Naive thymus-derived CD8-positive, alpha-beta T cell (primary cell): ENCODE measurements around the gene GGN. TPM values are rescaled to one million over a fixed set of nuclear protein-coding genes. Genes with fewer than 3 reads are reported as not detected.
"Not testable (repeated sequence)": the region's sequence is repeated elsewhere in the genome, so short reads cannot be mapped to it uniquely, and the experiment has no call there.

Experiments used
- ATAC-seq, 2 donors: fragments of 150-1000 bp; cut with Tn5 transposase in 1 of 2; sonication (Bioruptor Pico), chemical (Tn5 transposase) in 1 of 2; 1 replicate in 1 of 2; 2 replicates in 1 of 2; pipeline ENCODE4 v1.10.0; 2021; ENCODE audit warnings: mild to moderate bottlenecking in 2 of 2, moderate library complexity in 2 of 2
- POLR2A ChIA-PET: fragments of 350-600 bp; sonication (Branson Sonifier 250); formaldehyde crosslinking; loops from one replicate; lab custom pipeline; 2021; ENCODE audit warnings: antibody characterized with exemption; lab: Charles Lee
- DNase-seq, 10 donors: peaks; one replicate each; pipeline versions ENCODE4 v3.0.0 to v3.0.0-alpha.2; 2020 to 2022
- H3K27ac Mint-ChIP-seq, 10 donors: one replicate each; pipeline ENCODE4 v1.8.0; 2020 to 2022; ENCODE audit warnings: mild to moderate bottlenecking in 10 of 10, mixed read lengths in 10 of 10, moderate library complexity in 4 of 10, inconsistent platforms in 1 of 10
- H3K27me3 Mint-ChIP-seq, 5 donors: one replicate each; pipeline ENCODE4 v1.8.0; 2021 to 2022; ENCODE audit warnings: mixed read lengths in 5 of 5
- H3K36me3 Mint-ChIP-seq, 3 donors: one replicate each; pipeline ENCODE4 v1.8.0; 2020 to 2022; ENCODE audit warnings: mixed read lengths in 3 of 3, mild to moderate bottlenecking in 2 of 3, inconsistent platforms in 1 of 3
- H3K4me1 Mint-ChIP-seq, 4 donors: one replicate each; pipeline ENCODE4 v1.8.0; 2021 to 2022; ENCODE audit warnings: mixed read lengths in 4 of 4
- H3K4me3 Mint-ChIP-seq, 10 donors: one replicate each; pipeline ENCODE4 v1.8.0; 2020 to 2022; ENCODE audit warnings: mild to moderate bottlenecking in 10 of 10, mixed read lengths in 10 of 10, moderate library complexity in 6 of 10, inconsistent platforms in 1 of 10
- H3K9me3 Mint-ChIP-seq, 9 donors: one replicate each; pipeline ENCODE4 v1.8.0; 2020 to 2022; ENCODE audit warnings: mixed read lengths in 9 of 9, mild to moderate bottlenecking in 3 of 9, inconsistent platforms in 1 of 9, moderate library complexity in 1 of 9
- polyA plus RNA-seq, 3 donors: library from polyadenylated mRNA; unstranded; fragments of 300-500 nt; fragmentation: Illumina TruSeq; gene quantifications; one replicate each; pipeline ENCODE4 v1.2.3, GENCODE V29; 2021
- total RNA-seq, 8 experiments: library from RNA in 2 of 8; stranded (reverse) in 2 of 8; gene quantifications; one replicate each; pipeline ENCODE4 v1.2.3 and lab custom pipeline; 2021 to 2026

Gene GGN
- total and polyA plus RNA-seq, 5 experiments from 2014 or later: not detected

GRCh38 chr19:38371081-38371480, 16.8 kb downstream of the GGN start:
- H3K27me3 Mint-ChIP-seq: peaks cover 0 to 29% (median 12%) of the 10 kb centered on the region in 5 donors
- DNase-seq (no peak), ATAC-seq (no peak)
- peaks cover 13 to 22% (median 19%) of the 10 kb centered on the region in 4 donors for H3K4me1 Mint-ChIP-seq
- no peak overlapping the region for H3K27ac Mint-ChIP-seq
- H3K36me3 Mint-ChIP-seq: peaks cover 0 to 9% (median 0%) of the 10 kb centered on the region in 3 donors
- no peaks in the 10 kb centered on the region for H3K9me3 Mint-ChIP-seq
- H3K4me3 Mint-ChIP-seq: no peak overlapping the region
- POLR2A ChIA-PET: no interaction called here

GRCh38 chr19:38370299-38370698, 17.5 kb downstream of the GGN start:
- H3K4me1 Mint-ChIP-seq: peaks cover 10 to 14% (median 11%) of the 10 kb centered on the region in 4 donors
- DNase-seq (no peak), ATAC-seq (no peak)
- peaks cover 0 to 30% (median 12%) of the 10 kb centered on the region in 5 donors for H3K27me3 Mint-ChIP-seq
- POLR2A ChIA-PET: no interaction called here
- no peak overlapping the region for H3K4me3 Mint-ChIP-seq
- H3K27ac Mint-ChIP-seq: peak overlapping the region in 1 of 10 donors; percentile 72
- H3K9me3 Mint-ChIP-seq: no peaks in the 10 kb centered on the region
- H3K36me3 Mint-ChIP-seq: peaks cover 0 to 8% (median 0%) of the 10 kb centered on the region in 3 donors

GRCh38 chr19:38369584-38369983, 18.2 kb downstream of the GGN start:
- no peak overlapping the region for H3K4me3 Mint-ChIP-seq
- no peaks in the 10 kb centered on the region for H3K9me3 Mint-ChIP-seq
- H3K27ac Mint-ChIP-seq: peak overlapping the region in 1 of 10 donors; percentile 3
- no peak for DNase-seq
- H3K36me3 Mint-ChIP-seq: peaks cover 0 to 1% (median 0%) of the 10 kb centered on the region in 3 donors
- POLR2A ChIA-PET: interaction anchor here (1.3 kb wide), 1 partner anchor 9 kb away, joined by 3 read pairs; no protein-coding TSS in a partner anchor
- peaks cover 0 to 30% (median 12%) of the 10 kb centered on the region in 5 donors for H3K27me3 Mint-ChIP-seq
- no peak for ATAC-seq
- H3K4me1 Mint-ChIP-seq: peaks cover 3 to 7% (median 4%) of the 10 kb centered on the region in 4 donors

GRCh38 chr19:38367041-38367440, 20.8 kb downstream of the GGN start:
- H3K4me1 Mint-ChIP-seq: peaks cover 0 to 7% (median 2%) of the 10 kb centered on the region in 4 donors
- ATAC-seq (no peak), DNase-seq (no peak)
- H3K27me3 Mint-ChIP-seq: peaks cover 0 to 30% (median 12%) of the 10 kb centered on the region in 5 donors
- no peaks in the 10 kb centered on the region for H3K9me3 Mint-ChIP-seq
- no peaks in the 10 kb centered on the region for H3K36me3 Mint-ChIP-seq
- no peak overlapping the region for H3K4me3 Mint-ChIP-seq
- POLR2A ChIA-PET: no interaction called here
- no peak overlapping the region for H3K27ac Mint-ChIP-seq

- Mint-ChIP-seq H3K4me1 (peaks cover 12 to 18% (median 13%) of the 10 kb centered on the region in 4 donors), H3K4me3 (peak overlapping the region in 9 of 10 donors; percentile 28 to 87 (median 68)), H3K27ac (peak overlapping the region in 1 of 10 donors; percentile 9), H3K27me3 (peaks cover 0 to 25% (median 2%) of the 10 kb centered on the region in 5 donors)
- POLR2A ChIA-PET: interaction anchor here (0.7 to 0.9 kb wide), 2 partner anchors 25 to 1525 kb away, joined by 3 to 6 read pairs; partner anchors contain the start of genes GGN and ZNF790
- not testable (repeated sequence) for H3K9me3 Mint-ChIP-seq, ATAC-seq, DNase-seq, H3K36me3 Mint-ChIP-seq
Measured at GRCh38 chr19:38362946-38363688, 24.7 kb downstream of the GGN start.

DNA sequence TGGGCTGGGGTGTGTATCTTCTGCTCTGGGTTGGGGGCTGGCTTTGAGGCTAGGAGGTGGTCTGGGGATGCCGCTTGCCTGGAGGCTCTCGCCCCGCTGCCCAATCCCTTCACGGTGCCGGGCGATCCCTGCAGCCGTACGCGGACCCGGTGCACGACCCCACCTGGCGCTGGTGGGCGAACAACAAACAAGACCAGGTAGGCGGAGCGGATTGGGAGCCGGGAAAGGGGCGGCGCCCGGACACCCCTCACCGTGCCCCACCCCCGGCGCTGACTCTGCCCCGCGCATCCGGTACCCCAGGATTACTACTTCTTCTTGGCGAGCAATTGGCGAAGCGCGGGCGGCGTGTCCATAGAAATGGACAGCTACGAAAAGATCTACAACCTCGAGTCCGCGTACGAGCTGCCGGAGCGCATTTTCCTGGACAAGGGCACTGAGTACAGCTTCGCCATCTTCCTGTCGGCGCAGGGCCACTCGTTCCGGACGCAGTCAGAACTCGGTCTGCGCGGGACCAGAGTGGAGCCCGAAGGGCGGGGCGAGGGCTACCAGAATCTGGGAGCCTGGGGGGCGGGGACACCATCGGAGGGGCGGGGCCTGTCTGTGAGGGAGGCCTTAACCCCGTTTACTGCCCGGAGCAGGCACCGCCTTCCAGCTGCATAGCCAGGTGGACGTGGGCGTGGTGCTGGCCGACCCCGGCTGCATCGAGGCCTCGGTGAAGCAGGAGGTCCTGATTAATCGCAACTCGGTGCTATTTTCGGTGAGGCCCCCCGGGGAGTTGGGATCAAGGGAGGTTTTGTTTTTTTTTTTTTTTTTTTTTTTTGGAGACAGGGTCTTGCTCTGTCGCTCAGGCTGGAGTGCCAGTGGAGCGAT, 25.5 kb downstream of the GGN start:
- ATAC-seq (peak; percentile 57 to 65), DNase-seq (peak; percentile 18 to 79 (median 42))
- H3K4me3 Mint-ChIP-seq: peak overlapping the region; percentile 68 to 90 (median 84)
- peak overlapping the region in 2 of 10 donors; percentile 29 to 66 for H3K27ac Mint-ChIP-seq
- no peaks in the 10 kb centered on the region for H3K9me3 Mint-ChIP-seq
- POLR2A ChIA-PET: interaction anchor here (0.5 to 0.9 kb wide), 3 partner anchors 25 to 1524 kb away, joined by 3 to 6 read pairs (median 3); partner anchors contain the start of genes GGN and ZNF790
- H3K36me3 Mint-ChIP-seq: no peaks in the 10 kb centered on the region
- H3K4me1 Mint-ChIP-seq: peaks cover 12 to 18% (median 13%) of the 10 kb centered on the region in 4 donors
- peaks cover 0 to 17% (median 2%) of the 10 kb centered on the region in 5 donors for H3K27me3 Mint-ChIP-seq

DNA sequence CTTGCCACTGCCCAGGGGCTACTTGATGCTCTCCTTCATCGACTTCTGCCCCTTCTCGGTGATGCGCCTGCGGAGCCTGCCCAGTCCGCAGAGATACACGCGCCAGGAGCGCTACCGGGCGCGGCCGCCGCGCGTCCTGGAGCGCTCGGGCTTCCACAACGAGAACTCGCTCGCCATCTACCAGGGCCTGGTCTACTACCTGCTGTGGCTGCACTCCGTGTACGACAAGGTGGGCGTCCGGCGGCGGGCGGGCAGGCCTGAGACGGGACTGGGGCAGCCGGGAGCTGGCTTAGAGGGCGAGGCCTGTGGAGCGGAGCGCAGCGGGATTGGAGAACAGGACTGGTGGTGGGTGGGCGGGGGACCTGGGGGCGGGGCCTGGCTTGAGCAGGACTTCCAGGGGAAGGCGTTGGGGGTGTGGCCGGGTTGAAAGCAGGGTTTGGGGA, 26.2 kb downstream of the GGN start:
- POLR2A ChIA-PET: interaction anchor here (0.5 kb wide), 1 partner anchor 118 kb away, joined by 3 read pairs; no protein-coding TSS in a partner anchor
- Mint-ChIP-seq H3K36me3 (no peaks in the 10 kb centered on the region), H3K4me1 (peaks cover 12 to 18% (median 13%) of the 10 kb centered on the region in 4 donors), H3K27me3 (peaks cover 0 to 13% (median 2%) of the 10 kb centered on the region in 5 donors), H3K4me3 (peak overlapping the region; percentile 68 to 90 (median 84)), H3K9me3 (no peaks in the 10 kb centered on the region), H3K27ac (no peak overlapping the region)
- peak; percentile 30 to 71 (median 40) for DNase-seq
- peak; percentile 75 to 80 for ATAC-seq

- DNase-seq: no peak
- ATAC-seq: peak in 1 of 2 donors; percentile 3
- H3K36me3 Mint-ChIP-seq: no peaks in the 10 kb centered on the region
- peak overlapping the region; percentile 68 to 90 (median 82) for H3K4me3 Mint-ChIP-seq
- H3K4me1 Mint-ChIP-seq: peaks cover 12 to 18% (median 13%) of the 10 kb centered on the region in 4 donors
- POLR2A ChIA-PET: interaction anchor here (0.5 to 1.0 kb wide), 3 partner anchors 8 to 117 kb away, joined by 3 read pairs; no protein-coding TSS in a partner anchor
- no peaks in the 10 kb centered on the region for H3K9me3 Mint-ChIP-seq
- peaks cover 0 to 11% (median 0%) of the 10 kb centered on the region in 5 donors for H3K27me3 Mint-ChIP-seq
- peak overlapping the region in 3 of 10 donors; percentile 48 to 86 (median 75) for H3K27ac Mint-ChIP-seq
Measured at GRCh38 chr19:38360839-38361631, 26.8 kb downstream of the GGN start.

- ATAC-seq (no peak), DNase-seq (no peak)
- Mint-ChIP-seq H3K36me3 (no peaks in the 10 kb centered on the region), H3K27ac (peak overlapping the region in 2 of 10 donors; percentile 48 to 75), H3K9me3 (no peaks in the 10 kb centered on the region), H3K27me3 (peaks cover 0 to 10% (median 2%) of the 10 kb centered on the region in 5 donors), H3K4me3 (peak overlapping the region in 8 of 10 donors; percentile 68 to 90 (median 85)), H3K4me1 (peaks cover 12 to 18% (median 13%) of the 10 kb centered on the region in 4 donors)
- POLR2A ChIA-PET: interaction anchor here (0.6 to 1.0 kb wide), 2 partner anchors 9 to 95 kb away, joined by 3 read pairs; no protein-coding TSS in a partner anchor
Measured at GRCh38 chr19:38360351-38360750, 27.5 kb downstream of the GGN start.

DNA sequence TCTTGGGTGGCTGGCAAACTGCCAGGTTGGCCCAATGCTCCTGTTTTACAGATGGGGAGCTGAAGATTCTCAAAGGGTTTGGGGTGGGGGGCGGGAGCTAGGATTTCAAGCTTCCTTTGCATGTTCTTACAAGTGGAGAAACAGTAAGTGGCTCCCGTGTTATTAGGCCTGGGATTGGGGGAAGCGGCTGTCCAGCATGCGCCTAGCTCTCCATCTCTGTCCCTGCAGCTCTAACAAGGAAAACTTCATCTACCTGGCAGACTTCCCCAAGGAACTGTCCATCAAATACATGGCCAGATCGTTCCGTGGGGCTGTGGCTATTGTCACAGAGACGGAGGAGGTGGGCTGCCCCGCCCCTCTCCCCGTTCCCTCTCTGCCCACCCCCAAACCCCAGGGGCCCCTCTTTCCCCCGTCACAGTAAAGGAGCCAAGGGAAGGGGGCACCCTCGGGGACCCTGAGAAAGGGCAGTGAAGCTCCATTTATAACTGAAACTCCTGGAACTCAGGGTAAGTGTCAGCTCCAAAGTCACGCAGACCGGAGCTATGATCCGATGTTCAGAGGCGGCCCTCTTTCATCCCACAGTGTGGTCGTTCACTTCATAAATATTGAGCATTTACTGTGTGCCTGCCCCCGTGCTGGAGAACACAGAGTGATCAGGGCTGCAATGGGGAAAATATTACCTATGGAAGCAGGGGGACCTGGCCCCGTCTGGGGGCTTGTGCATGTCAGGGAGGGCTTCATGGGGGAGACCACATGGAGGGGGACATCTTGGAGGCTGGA, 28.4 kb downstream of the GGN start:
- peaks cover 0 to 10% (median 2%) of the 10 kb centered on the region in 5 donors for H3K27me3 Mint-ChIP-seq
- H3K4me3 Mint-ChIP-seq: peak overlapping the region in 6 of 10 donors; percentile 22 to 86 (median 68)
- peaks cover 12 to 18% (median 13%) of the 10 kb centered on the region in 4 donors for H3K4me1 Mint-ChIP-seq
- H3K9me3 Mint-ChIP-seq: no peaks in the 10 kb centered on the region
- no peak for ATAC-seq
- no peak for DNase-seq
- peak overlapping the region in 1 of 10 donors; percentile 59 for H3K27ac Mint-ChIP-seq
- H3K36me3 Mint-ChIP-seq: no peaks in the 10 kb centered on the region
- POLR2A ChIA-PET: interaction anchor here (0.6 to 1.0 kb wide), 2 partner anchors 10 to 161 kb away, joined by 3 read pairs; no protein-coding TSS in a partner anchor

- POLR2A ChIA-PET: no interaction called here
- no peak for DNase-seq
- no peaks in the 10 kb centered on the region for H3K36me3 Mint-ChIP-seq
- H3K27ac Mint-ChIP-seq: no peak overlapping the region
- H3K4me3 Mint-ChIP-seq: no peak overlapping the region
- no peaks in the 10 kb centered on the region for H3K9me3 Mint-ChIP-seq
- peaks cover 10 to 18% (median 12%) of the 10 kb centered on the region in 4 donors for H3K4me1 Mint-ChIP-seq
- H3K27me3 Mint-ChIP-seq: peaks cover 0 to 10% (median 2%) of the 10 kb centered on the region in 5 donors
- no peak for ATAC-seq
Measured at GRCh38 chr19:38358071-38358470, 29.8 kb downstream of the GGN start.
